B cell (primary cell): Measurements from ENCODE around the gene RAB42. TPM values are rescaled to one million over a fixed set of nuclear protein-coding genes. Genes with fewer than 3 reads are reported as not detected.
A peak's percentile ranks its signal among the peaks of the same experiment; 100 is the strongest.

Source experiments
- ATAC-seq: fragments of 200-7000 bp; cut with Tn5 transposase; one replicate; pipeline ENCODE4 v1.10.0; 2021; ENCODE audit warnings: low read depth, mild to moderate bottlenecking, moderate number of reproducible peaks, moderate library complexity
- CTCF ChIA-PET: fragments of 350-600 bp; sonication (Branson Sonifier 250); formaldehyde crosslinking; loops from one replicate; lab custom pipeline; 2021; ENCODE audit warnings: antibody characterized with exemption, inconsistent platforms; lab: Charles Lee
- POLR2A ChIA-PET: fragments of 350-600 bp; sonication (Branson Sonifier 250); formaldehyde crosslinking; loops from one replicate; lab custom pipeline; 2021; ENCODE audit warnings: antibody characterized with exemption; lab: Charles Lee
- DNase-seq: peaks from one replicate; pipeline ENCODE4 v3.0.0; 2013
- H2AFZ ChIP-seq: 2 replicates; pipeline ENCODE4 v1.6.1; 2012; ENCODE audit warnings: mild to moderate bottlenecking, low read depth, low read length; ENCODE audit not compliant: insufficient read depth, poor library complexity, severe bottlenecking
- H3K27ac ChIP-seq, 2 donors: 1 replicate in 1 of 2; 2 replicates in 1 of 2; pipeline ENCODE4 v1.5.1; 2012 to 2013; ENCODE audit warnings: low read length in 2 of 2, mild to moderate bottlenecking in 2 of 2, moderate library complexity in 1 of 2
- H3K27me3 ChIP-seq, 4 experiments: fragments of 200-600 bp in 1 of 4; sonication (generic) in 1 of 4; replicated peaks in 1 of 4; 1 replicate in 2 of 4; 2 replicates in 2 of 4; pipeline versions ENCODE4 v1.6.1 to v1.7.0; 2013 to 2016; ENCODE audit warnings: low read length in 3 of 4, mild to moderate bottlenecking in 2 of 4, mixed read lengths in 1 of 4, moderate library complexity in 1 of 4; ENCODE audit not compliant: insufficient read depth in 4 of 4, control insufficient read depth in 3 of 4; ENCODE audit errors: control extremely low read depth in 1 of 4
- H3K36me3 ChIP-seq, 2 experiments: replicated peaks in 1 of 2; 1 replicate in 1 of 2; 2 replicates in 1 of 2; pipeline versions ENCODE4 v1.6.1 to v1.7.1; 2013; ENCODE audit warnings: low read length in 1 of 2; ENCODE audit not compliant: insufficient read depth in 2 of 2, control insufficient read depth in 1 of 2; ENCODE audit errors: control extremely low read depth in 1 of 2, extremely low read depth in 1 of 2
- H3K4me1 ChIP-seq, 2 donors: fragments of 200-600 bp in 1 of 2; sonication (generic) in 1 of 2; 1 replicate in 1 of 2; 2 replicates in 1 of 2; pipeline versions ENCODE4 v1.5.1 to v1.6.1; 2013 to 2017; ENCODE audit warnings: low read length in 2 of 2; ENCODE audit not compliant: control insufficient read depth in 2 of 2, insufficient read depth in 2 of 2
- H3K4me2 ChIP-seq: replicated peaks from 2 replicates; pipeline ENCODE3; 2012; ENCODE audit warnings: mild to moderate bottlenecking, low read depth, low read length; ENCODE audit not compliant: poor library complexity, severe bottlenecking
- H3K4me3 ChIP-seq, 5 experiments: fragments of 200-600 bp in 1 of 5; sonication (generic) in 1 of 5; 1 replicate in 3 of 5; 2 replicates in 2 of 5; pipeline versions ENCODE4 v1.5.1 to v1.7.0; 2011 to 2016; ENCODE audit warnings: low read length in 4 of 5, mild to moderate bottlenecking in 4 of 5, low read depth in 2 of 5, control low read depth in 1 of 5, moderate library complexity in 1 of 5; ENCODE audit not compliant: insufficient read depth in 1 of 5; ENCODE audit errors: control extremely low read depth in 1 of 5, extremely low read depth in 1 of 5
- H3K79me2 ChIP-seq: fragments of 200-600 bp; sonication (generic); one replicate; pipeline ENCODE4 v1.6.0; 2016; ENCODE audit warnings: low read length; ENCODE audit not compliant: control insufficient read depth, insufficient read depth
- H3K9ac ChIP-seq: fragments of 200-600 bp; sonication (generic); 2 replicates; pipeline ENCODE4 v1.6.1; 2017; ENCODE audit warnings: mild to moderate bottlenecking, low read length, moderate library complexity
- H3K9me3 ChIP-seq, 3 donors: one replicate each; pipeline versions ENCODE4 v1.6.1 to v1.7.1; 2013; ENCODE audit warnings: low read length in 2 of 3; ENCODE audit not compliant: control insufficient read depth in 2 of 3, insufficient read depth in 1 of 3; ENCODE audit errors: control extremely low read depth in 1 of 3
- H4K20me1 ChIP-seq: 2 replicates; pipeline ENCODE4 v1.6.0; 2012; ENCODE audit warnings: mild to moderate bottlenecking, low read length; ENCODE audit not compliant: insufficient read depth, control insufficient read depth, poor library complexity, severe bottlenecking
- H3K27ac Mint-ChIP-seq: one replicate; pipeline ENCODE4 v1.8.0; 2021; ENCODE audit warnings: mixed read lengths
- H3K27me3 Mint-ChIP-seq: one replicate; pipeline ENCODE4 v1.8.0; 2021; ENCODE audit warnings: mixed read lengths
- H3K4me1 Mint-ChIP-seq: one replicate; pipeline ENCODE4 v1.8.0; 2021; ENCODE audit warnings: mixed read lengths
- H3K4me3 Mint-ChIP-seq: one replicate; pipeline ENCODE4 v1.8.0; 2021; ENCODE audit warnings: mixed read lengths
- H3K9me3 Mint-ChIP-seq: one replicate; pipeline ENCODE4 v1.8.0; 2022; ENCODE audit warnings: mixed read lengths; ENCODE audit not compliant: insufficient read depth
- CTCF ChIP-seq: fragments of 200-600 bp; IDR thresholded peaks from one replicate; pipeline ENCODE4 v1.8.0; 2022; ENCODE audit warnings: antibody characterized with exemption, mild to moderate bottlenecking
- EZH2 ChIP-seq: IDR thresholded peaks from 2 replicates; pipeline ENCODE4 v1.6.1; 2012; ENCODE audit warnings: borderline replicate concordance, low read depth, mild to moderate bottlenecking, moderate library complexity, low read length; ENCODE audit not compliant: insufficient read depth, poor library complexity, severe bottlenecking
- WGBS: methylation state at CpG from one replicate; pipeline ENCODE4 v1.1.5; 2013; ENCODE audit warnings: missing lambda C conversion rate; ENCODE audit not compliant: insufficient coverage; 5-methylcytosine and 5-hydroxymethylcytosine counted together
- intact Hi-C: fragments of 100-400 bp; cut with micrococcal nuclease; formaldehyde crosslinking; loops from one replicate; pipeline ENCODE4 v1.10.0; 2022
- polyA plus RNA-seq: library from polyadenylated mRNA; depleted of rRNA; stranded (reverse); fragments of >200 nt; gene quantifications from 2 replicates; pipeline ENCODE4 v1.2.3, GENCODE V29; 2012
- total RNA-seq, 2 donors: library from RNA; stranded (reverse); fragments of 120-200 nt in 1 of 2; gene quantifications; 1 replicate in 1 of 2; 2 replicates in 1 of 2; pipeline versions ENCODE4 v1.2.3 to v1.2.4, GENCODE V29; 2013 to 2022

Gene RAB42
- total and polyA plus RNA-seq, 2 donors (not counting 1 experiment from before 2014, with no cell fraction given): not detected

GRCh38 chr1:28577738-28578536 is 14.1 kb upstream of the RAB42 start:
- Histone ChIP-seq H3K9me3 (no peaks in the 10 kb centered on the region), H3K79me2 (peaks cover 29% of the 10 kb centered on the region), H3K27ac (peak overlapping the region in 1 of 2 donors; percentile 4), H3K4me2 (no peak overlapping the region), H3K9ac (no peak overlapping the region), H3K27me3 (no peaks in the 10 kb centered on the region), H2AFZ (no peak overlapping the region), H3K4me3 (no peak overlapping the region), H3K4me1 (peaks cover 15 to 29% of the 10 kb centered on the region in 2 donors), H4K20me1 (peaks cover 40% of the 10 kb centered on the region), H3K36me3 (peaks cover 16 to 47% of the 10 kb centered on the region in 2 experiments)
- intact Hi-C loops: no loop called here
- Mint-ChIP-seq H3K4me1 (peaks cover 34% of the 10 kb centered on the region), H3K27ac (peak overlapping the region; percentile 18), H3K27me3 (no peaks in the 10 kb centered on the region), H3K4me3 (no peak overlapping the region), H3K9me3 (no peaks in the 10 kb centered on the region)
- POLR2A ChIA-PET: interaction anchor here (1.2 kb wide), 1 partner anchor 70 kb away, joined by 3 read pairs; the partner anchor contains the start of gene RNU11
- ATAC-seq (no peak), DNase-seq (no peak)
- CTCF ChIA-PET: interaction anchor here (0.6 to 2.9 kb wide), 3 partner anchors 25 to 330 kb away, joined by 3 to 13 read pairs (median 4); no protein-coding TSS in a partner anchor
- no peak for TF ChIP-seq EZH2
- TF ChIP-seq CTCF: no peak
- 72% methylated on average over 4 of the region's 6 CpGs for WGBS
